HK-2 (cell line): ENCODE data around the gene TNP1.

Experiments used
- DNase-seq: peaks from one replicate; pipeline ENCODE4 v3.0.0-alpha.2; 2018; ENCODE audit not compliant: unreplicated experiment

TNP1 gene

DNA sequence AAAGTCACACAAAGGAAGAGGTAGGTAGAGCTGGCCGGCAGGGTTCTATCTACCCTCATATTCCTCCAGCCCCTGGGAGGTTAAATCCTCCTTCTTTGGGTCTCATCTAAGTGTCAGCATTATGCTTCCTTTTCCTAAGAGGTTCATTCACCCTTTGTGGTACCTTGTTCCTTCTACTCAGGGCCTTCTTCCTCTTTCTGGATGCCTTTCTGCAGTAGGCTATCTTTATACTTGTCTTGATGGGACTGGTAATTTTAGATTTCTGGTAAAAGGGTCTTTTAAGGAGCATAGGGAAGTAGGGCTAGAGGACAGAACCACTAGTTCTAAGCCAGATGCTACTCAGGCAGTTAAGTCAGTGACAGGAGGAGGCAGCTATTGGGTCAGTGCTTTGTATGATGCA is 13.7 kb upstream of the TNP1 start:
- DNase-seq: no peak

DNA sequence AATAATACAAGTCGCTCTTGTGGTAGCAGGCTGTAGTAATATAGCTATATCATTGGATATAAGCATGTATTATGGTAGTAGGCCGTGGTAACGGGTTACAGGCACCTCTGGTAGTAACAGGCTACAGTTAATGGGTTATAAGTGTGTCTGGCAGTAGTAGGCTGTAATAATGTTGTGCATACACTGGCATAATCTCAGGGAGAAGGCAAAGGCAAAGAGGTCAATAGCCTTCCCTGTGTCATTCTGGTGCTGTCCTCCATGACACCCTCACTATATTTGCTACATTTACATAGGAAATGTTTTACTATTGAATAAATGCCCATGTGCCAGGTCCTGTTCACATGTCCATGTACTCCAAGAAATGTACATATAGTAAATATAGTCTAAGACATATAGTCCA is 12.8 kb upstream of the TNP1 start:
- no peak for DNase-seq

DNA sequence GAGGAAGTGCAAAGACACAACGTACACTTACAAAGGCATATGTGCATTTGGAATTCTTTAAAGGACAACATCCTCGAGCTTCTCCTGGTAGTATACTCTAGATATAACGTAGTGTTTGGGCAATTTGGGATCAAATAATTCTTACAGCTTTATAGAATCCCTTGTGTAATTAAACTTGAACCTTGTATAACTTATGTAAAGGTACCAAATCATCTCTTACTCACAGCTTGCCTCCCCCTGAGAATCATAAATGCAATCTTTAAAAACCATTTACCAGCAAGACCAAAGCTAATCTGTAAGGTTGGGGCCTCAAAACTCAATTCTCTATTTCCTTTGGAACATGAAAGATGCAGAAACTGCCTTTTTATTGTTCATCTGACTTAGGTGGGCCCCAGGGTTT is 12.2 kb upstream of the TNP1 start:
- no peak for DNase-seq

DNA sequence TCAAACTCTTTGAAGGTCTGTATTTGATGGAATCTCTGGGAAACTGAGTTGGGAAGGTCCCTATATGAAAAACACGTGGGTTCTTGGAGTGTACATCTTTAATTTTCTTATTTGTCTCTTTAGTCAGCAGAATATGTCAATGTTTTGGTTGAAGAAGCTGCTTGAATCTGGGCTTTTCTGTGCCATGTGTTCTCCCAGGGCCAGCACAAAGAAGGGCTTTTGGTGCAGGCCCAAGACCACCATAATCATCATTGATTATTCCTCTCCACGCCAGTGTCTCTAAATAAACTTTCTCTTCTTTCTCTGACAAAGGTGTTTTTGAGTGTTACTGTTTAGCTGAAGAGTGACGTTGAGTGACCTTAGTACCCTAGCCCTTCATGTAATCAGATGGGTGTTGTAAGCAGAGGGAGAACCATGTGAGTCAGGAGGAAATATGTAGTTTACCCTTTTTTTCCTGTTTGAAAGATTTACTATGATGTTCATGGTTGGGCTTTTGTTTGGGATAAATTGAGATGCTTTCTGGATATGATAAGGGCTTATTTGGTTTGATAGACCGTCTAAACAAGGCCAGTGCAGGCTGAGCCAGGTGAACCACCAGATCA is 11.6 kb upstream of the TNP1 start:
- no peak for DNase-seq

DNA sequence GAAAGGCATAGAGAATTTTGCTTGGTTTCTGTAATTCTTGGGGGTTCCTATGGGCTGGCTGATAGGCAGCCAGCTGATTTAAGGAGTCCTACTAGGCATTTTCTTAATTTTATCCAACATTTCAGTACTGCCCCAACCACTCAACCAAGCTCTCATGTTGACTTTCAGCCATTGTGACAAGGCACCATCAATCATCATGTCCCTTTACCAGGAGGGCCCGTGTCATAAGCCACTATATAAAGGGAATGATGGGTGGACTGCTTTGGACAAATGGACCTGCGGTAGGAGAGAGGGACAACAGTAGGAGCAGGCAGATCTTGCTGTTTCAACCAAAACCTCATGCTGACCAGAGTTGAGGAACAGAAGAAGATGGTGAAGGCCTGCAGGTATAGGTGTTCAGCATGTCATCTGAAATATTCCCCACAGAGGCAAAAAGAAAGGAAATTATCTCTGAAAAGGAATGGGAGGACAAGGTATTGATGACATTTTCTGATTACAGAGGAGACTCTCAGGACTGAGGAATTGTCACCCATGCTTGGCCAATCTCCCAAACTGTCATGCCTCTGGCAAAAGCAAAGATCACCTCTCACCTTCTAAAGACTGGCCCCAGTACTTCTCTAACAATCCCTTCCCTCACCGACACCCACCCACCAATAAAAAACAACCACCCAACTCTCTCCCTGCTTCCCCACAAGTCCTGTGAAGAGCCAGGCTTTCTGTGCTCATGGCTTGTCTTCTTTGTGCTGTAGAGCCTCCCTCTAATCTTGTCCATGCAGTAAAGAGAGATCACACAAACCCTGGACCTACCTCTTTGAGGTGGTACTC is 10.9 kb upstream of the TNP1 start:
- no peak for DNase-seq

DNA sequence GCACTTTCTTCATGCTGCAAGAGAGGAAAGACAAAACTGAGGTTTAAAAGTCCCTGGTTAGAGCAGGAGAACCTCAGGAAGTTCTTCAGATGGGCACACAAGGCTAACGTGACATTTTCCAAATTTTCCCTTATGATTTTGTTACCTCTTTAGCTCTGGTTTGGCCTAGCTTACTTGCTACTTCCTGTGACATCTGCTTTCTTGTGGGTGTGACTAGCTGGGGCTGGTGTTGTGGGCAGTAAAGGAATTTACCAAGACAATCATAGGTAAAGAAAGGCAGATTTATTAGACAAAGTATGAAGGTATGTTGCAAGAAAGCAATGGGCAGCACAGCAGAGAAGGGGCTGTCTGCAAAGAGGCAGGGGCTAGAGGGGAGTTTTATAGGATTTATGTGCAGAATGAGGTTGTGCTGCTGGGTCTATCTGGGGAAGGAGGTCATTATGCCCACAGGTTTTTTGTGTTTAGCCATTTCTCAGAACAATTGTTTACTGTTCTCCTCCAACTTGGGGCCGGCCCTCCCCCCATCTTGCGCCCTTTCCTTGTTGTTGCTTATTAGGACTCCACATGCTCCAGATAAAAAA is 6.7 kb upstream of the TNP1 start:
- DNase-seq: no peak

DNA sequence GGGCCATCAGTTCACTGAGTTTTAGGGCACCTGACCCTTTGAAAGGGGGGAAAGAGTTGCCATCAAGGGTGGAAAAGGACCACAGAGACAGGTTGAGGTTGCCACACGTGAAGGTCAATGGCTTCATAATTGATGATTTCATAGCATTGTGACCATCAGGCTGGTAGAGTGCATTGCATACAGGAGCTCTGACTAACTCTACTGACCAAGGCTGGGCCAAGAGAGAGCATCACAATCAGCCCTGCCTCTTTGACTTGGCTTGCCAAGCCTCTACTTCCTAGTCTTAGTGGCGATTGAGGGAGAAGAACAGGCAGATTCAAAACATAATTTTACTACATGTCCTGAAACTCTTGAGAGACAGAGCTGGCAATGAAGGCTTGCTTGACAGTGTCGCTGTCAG is 5.8 kb upstream of the TNP1 start:
- DNase-seq: no peak

DNA sequence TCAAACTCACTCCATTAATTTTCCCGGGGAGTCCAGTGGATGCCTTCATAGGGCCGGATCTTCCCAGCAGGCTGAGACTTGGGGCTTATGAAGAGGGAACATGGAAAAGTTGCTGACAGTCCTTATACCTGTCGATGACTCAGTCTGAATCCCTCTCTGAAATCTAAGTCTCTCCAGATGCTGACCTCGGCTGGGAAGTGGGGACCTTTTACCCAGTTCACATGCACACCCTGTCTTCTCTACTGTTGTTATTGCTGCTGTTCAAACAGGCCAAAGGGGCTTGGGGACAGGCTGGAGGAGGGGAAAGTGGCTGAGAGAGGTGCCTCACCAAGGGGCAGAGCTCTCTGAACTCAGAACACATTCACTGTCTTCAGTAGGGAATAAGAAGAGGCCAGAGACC is 4.1 kb upstream of the TNP1 start:
- no peak for DNase-seq

DNA sequence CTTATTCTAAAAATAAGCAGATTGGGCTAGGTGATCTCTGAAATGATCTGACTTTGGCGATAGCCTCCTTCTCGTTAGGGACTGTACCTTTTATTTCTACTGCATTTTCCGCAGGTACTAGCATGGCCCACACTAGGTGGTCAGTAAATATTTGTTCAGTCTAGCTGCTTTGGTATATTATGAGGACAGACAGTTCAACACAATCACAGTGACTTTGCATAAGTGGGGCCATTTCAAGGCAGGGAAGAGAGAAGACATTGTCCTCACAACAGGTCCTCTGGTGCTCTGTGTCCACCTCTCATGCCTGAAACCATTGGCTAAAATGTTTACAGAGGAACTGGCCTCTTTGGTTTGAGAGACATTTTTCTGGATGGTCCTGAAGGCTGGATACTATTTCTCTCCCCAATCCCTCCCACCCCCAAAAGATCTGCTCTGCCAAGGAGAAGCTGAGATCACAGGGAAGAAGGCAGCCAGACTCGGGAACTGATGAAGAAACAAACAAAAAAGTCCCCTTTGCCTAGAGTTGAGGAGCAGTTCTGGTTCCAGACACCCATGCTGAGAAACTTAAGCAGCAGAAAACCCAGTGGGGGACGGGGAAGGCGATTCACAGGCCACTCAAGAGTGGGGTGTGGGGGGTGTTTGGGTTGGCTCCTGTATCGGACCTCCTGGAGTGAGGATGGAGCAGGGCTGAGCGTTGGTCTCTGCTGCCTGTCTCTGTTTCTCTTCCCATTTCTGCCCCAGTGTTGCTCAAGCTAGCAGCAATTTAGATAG is 2.9 kb upstream of the TNP1 start:
- no peak for DNase-seq

DNA sequence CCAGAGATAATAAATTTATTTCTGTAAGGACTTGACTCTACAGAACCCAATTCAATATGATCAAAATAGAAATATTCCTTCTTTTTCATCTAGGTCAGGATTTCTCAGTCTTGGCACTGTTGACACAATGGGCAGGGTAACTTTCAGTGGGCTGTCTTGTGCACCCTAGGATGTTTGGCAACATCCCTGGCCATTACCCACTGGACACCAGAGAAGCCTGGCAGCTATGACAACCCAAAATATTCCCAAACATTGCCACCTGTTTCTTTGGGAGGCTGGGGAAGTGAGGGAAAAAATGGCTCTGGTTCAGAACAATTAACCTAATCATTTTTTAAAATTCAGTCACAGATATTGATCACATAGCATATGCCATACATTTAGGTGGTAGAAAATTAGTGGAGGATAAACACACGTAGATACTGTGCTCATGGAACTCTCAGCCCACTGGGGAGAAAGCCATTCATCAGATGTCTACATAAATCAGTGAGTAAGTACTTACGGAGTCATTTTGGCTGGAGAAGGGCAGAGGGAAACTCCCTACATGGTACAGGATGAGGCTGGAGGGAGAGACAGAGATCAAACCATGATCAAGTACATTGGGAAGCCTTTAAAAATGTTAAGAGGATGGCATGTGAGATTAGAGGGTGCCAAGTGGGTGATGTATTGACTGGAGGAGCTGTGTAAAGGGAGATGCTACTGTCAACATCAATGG is 718 bp upstream of the TNP1 start:
- DNase-seq: no peak

DNA sequence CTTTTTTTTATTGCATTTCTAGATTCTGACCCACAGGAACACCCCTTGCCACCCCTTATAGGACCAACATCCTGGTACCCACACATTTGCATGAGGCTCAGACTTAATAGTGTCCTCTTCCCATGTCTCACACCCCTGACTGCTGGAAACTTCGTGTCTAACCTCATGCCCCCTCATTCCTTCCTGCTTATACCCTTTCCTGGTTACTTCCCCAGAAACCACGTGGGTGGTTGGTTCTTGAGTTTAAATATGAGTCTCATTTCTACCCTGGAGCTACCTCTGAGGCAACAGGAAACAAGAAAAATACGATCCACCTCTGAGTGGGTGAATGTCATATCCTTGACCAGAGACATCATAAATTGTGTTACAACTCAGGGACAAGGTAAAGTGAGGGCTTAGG is 1.6 kb downstream of the TNP1 start:
- DNase-seq: no peak

DNA sequence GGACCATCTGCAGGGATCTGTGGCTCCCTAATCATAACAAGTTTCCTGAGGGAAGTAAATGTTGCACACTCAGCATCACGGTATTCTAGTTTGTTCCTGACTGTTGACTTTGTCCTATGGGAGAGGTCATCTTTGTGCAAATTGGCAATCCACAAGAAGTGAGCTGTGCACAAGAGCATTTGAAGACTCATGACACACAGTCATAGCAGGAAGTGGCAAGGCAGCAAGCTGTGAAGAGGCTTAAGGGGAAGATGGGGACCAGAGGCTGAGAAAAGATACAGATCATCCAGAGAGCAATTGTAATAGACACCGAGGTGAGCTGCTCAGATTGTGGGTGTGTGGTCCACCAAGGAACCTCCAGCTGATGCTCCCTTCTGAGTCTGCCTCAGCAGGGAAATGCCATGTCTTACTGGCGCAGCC is 2.7 kb downstream of the TNP1 start:
- no peak for DNase-seq

DNA sequence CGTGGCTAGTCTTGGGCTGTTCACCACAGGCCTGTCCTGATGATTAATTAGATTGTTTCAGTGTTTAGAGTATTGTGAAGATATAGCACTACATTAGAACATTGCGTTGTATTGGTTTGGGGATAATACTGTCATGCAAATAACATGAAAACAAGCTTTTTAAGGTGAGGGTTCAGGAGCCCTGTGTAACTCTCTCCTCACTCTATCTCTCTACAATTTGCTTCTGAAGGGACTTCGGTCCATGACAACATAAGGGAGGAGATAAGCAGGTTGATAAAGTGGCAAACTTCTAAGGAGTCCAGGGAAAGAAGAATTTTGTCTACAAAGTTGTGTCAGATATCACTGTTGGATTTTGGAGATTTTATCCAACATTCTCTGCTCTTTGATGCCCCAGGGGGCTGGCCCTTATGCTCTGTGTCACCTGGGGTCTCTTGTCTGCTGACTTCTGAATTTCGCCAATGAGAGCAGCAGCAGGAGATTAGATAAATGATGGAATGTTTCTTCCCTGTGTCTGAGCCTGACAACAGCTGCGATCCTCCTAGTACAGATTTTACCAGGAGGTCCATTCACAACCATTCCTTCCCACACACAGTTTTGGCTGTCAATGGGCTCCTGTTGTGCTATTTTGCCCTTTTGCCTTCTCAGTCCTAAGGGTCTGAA is 3.3 kb downstream of the TNP1 start:
- no peak for DNase-seq

DNA sequence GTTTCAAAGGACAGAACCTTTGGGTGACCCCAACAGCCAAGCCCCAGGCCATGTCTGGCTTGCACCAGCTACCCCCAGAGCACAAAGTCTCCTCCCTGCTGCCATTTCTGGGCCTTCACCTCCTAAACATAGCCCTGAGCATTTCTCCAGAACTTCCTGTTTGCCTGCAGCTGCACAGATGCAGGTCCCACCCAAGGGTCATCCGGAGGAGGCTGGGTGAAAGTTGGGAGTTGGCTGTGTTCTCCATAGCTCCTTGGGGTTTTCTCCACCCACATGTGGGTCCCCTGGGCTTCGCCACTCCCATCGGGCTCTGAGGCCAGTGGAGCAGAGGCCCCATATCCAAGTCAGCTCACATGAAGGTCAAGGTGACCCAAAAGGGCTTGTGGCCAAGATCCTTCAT is 4.3 kb downstream of the TNP1 start:
- no peak for DNase-seq

DNA sequence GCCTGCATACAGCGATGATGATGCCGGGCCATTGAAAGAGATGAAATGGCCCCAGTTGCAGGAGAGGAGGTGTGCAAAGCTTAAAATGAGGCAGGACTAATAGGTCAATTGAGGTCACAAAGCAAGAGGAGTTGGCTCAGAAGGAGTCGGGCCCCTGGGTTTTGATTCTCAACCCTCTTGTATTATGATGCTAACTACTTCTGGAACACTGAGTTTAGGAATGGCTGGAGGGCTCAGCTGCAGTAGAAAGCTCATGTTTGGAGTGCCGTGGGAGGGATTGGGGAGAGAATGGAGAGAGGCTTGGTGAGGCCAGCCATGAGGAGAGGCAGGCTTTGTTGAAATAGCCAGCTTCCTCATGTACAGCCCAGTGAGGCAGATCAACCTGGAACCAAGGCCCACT is 4.8 kb downstream of the TNP1 start:
- no peak for DNase-seq

DNA sequence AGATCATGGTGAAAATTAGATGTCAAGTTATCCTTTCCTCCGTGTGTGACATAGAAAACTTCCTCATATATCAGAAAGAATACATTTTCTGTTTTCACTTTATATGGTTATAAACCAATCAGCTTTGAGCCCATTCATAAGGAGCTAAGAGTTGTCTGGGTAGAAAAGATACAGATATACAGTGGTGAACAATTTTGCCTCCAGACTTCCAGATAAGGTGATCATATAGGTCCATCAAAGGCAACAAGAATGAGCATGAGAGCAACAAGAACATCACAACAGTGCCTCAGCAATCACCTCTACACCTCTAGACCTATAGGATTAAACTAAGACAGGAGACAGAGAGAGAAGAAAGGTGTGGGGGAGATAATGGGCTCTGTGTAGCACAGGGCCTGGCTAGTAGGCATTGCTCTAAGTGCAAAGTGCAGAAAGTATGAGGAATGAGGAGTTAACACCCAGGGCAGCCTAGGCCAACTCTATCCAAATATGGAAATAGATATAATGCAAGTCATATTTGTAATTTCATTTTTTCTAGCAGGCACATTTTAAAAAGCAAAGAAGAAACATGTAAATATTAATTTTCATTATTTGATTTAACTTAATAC is 8.3 kb downstream of the TNP1 start:
- no peak for DNase-seq

DNA sequence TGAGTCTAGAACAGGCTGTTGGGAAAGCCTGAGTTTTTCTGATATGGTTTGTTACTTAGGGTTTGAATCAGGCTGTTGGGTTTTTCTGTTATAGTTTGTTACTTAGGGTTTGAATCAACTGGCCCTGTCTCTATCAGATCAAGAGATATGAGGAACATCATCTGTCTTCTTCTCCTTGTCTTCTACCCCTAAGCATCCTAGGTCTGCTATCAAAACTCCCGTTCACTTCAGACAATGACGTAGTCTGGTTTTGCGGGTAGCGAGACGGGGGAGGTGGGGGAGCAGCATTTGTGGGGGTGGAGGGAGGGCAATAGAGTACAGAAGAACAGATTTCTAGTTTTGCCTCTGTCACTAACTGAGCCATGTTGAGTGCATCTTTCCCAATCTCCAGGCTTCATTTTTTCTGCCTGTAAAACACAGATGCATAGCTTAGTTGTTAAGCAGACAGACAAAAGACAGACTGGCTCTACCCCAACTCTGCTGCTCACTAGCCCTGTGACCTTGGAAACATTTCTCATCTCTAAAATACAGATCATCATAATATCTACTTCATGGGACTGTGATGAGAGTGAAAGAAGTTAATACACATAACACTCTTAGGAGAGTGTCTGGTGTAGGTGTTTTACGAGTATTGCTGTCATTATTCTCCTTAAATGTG is 9.1 kb downstream of the TNP1 start:
- no peak for DNase-seq

DNA sequence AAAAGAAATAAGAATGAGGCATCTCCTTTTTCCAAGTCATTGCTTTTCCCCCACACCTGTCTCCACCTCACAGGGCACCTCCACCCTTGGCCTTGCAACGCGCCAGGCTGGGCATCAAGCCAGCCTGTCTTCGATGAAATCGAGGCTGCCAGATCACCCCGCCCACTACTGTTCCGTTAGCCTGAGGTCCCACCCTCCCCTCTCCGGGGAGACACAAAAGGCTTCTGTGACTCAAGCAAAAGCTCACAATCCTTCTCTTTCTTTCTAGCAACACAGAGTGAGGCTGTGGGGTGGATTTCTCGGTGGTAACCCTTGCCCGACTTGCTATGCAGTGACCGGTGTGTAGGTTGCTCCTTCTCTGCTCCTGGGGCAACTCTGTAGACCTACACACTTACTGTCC is 9.9 kb downstream of the TNP1 start:
- DNase-seq: no peak

DNA sequence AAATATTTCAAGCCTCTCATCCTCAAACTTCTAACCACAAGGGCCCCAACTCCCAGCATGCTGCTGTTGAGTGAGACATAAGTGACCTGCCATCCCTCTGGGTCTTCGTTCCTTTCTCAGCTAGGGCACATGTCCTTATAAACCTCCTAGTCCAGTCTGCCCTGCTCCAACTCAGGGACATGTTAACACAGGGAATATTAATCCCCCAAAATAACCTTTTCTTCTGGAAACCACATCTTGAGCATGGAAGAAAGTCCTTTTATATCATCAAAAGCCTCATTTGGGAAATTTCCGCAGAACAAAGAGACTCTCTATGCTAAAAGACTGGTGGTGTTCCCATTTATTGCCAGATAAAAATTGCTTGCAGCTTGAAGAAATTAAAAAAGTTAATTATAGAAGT is 14.4 kb downstream of the TNP1 start:
- DNase-seq: no peak

DNA sequence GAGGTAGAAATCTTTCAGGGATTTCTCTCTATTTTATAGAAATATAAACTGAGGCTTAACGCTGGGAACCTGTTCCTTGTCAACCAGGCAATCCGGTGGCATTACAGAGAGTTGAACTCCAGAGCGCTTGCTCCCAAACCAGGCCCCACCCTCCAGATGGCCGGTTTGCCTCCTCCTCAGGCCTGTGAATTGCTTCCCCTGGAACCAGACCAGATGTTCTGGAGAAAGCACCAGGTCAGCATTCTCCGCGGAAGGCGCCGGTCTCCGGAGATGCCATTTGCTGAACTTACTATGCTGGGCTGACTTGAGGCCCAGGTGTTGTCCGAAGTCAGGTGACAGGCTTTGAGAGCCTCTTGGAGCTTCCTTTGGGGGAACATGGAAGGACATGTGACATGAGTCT is 17.2 kb downstream of the TNP1 start:
- no peak for DNase-seq

DNA sequence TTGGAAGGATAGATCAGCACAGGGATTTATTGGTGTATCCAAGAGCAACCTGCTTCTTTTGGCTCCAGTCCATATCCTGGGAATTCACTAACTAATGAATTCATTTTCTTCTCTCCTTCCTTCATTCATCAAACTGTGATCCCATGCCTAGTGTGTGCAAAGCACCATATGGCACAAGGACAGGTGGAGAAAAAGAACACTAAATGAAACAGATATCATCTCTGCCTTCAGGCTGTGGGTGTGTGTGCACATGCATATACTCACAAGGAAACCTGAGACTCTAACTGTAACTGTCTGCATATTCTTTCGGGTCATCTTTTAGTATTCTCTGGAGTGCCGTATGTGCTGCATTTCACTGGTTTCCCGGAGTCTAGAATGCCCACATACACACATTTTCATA is 20.2 kb downstream of the TNP1 start:
- no peak for DNase-seq
